T-helper 2 cell treated with Interferon-gamma antibody and Interleukin-4, amounts not matched to agents 100 ng/mL and 5 ng/mL, for 36 hours (primary cell): Measurements from ENCODE around the gene WNT16. TPM values are rescaled to one million over a fixed set of nuclear protein-coding genes. Genes with fewer than 3 reads are reported as not detected.
"Not testable (repeated sequence)": the region's sequence is repeated elsewhere in the genome, so short reads cannot be mapped to it uniquely, and the experiment has no call there.

Experiments
- intact Hi-C: fragments of 100-400 bp; cut with micrococcal nuclease; formaldehyde crosslinking; loops from one replicate; pipeline ENCODE4 v1.15.1; 2023
- total RNA-seq: library from RNA; stranded (reverse); gene quantifications from 2 replicates; pipeline ENCODE4 v1.2.3, GENCODE V29; 2022

The WNT16 gene, protein sequence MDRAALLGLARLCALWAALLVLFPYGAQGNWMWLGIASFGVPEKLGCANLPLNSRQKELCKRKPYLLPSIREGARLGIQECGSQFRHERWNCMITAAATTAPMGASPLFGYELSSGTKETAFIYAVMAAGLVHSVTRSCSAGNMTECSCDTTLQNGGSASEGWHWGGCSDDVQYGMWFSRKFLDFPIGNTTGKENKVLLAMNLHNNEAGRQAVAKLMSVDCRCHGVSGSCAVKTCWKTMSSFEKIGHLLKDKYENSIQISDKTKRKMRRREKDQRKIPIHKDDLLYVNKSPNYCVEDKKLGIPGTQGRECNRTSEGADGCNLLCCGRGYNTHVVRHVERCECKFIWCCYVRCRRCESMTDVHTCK
- total RNA-seq, result not detected in 2 replicates

DNA sequence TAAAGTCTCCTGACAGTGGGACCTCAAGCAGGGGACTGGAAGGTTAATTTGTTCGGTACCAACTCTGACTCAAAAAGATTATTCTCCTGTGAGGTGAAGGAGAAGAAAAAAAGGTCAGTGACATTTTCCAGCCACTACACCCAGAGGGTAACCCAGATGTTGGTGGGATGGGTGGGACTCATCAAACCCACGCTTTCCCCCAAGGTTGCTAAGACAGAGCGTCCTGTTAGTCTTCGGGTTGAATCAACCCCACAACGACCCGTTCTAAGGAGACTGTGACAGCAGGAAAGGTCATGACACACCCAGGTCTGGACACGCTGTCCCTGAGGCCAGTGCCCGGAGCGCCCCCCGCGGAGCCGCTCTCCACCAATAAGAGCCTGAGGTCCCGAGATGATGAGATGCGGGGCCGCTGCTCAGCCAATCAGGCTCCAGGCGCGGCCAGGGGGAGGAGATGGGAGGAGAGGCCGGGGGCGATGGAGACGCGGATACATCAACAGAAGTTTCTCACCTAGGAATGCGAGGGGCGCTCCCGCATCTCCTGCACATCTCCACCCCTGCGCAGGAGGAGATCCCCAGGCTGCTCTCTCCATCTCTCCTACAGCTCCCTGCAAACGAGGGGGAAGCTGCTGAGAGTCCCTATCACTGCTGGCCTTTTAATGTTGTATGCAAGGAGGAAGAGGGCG, at the start of gene WNT16:
WNT16 (plus strand) TSS at position 493 of the 683 bp plus-strand sequence. CDS start 293 bp downstream, outside the sequence.
- intact Hi-C loops, result loop anchor here (1.0 kb wide), 1 partner anchor 219 kb away; no protein-coding TSS in a partner anchor

DNA sequence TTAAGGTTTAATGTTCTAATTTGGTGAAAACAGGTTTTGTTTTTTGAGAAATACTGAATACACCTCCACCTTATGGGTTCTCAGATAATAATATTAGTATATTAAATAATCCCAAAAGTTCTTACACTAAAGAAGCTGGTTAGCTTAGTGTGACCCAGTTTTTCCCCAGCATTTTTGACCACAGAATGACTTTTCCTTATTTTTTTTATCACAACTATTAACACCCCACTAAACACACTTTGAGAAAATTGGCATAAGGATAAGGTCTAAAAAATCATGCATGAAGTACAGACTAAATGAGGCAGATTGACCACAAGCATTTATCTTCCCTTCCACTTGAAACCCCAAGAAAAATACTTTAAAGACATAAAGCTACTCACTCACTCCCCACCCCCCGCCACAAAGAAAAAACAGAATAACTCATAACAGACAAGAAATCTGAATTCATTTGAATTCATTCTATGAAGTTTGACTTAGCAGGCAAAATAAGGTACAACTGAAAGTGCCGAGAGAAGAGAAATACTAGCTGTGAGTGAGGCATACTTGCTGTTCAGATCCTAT, 49.7 kb upstream of the WNT16 start:
- intact Hi-C loops, result no loop called here

DNA sequence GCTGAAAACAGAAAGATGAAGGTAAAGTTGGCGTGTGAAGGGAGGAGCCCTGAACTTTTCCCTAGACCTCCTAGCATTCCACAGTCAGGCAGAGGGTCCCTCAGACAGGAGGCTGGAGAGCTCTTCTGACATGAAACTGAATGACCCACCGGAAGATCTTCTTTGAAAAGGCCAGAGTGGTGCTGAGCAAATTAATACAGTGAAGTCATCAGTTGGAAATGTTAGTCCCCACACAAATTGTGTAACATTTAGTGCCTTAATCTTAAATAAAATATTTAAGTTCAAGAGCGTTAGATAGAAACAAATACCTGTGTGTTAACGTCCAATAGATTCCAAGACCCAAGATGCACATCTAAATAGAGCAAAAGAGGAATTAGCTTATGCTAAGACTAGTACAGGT, 49.0 kb upstream of the WNT16 start:
- intact Hi-C loops, result no loop called here

DNA sequence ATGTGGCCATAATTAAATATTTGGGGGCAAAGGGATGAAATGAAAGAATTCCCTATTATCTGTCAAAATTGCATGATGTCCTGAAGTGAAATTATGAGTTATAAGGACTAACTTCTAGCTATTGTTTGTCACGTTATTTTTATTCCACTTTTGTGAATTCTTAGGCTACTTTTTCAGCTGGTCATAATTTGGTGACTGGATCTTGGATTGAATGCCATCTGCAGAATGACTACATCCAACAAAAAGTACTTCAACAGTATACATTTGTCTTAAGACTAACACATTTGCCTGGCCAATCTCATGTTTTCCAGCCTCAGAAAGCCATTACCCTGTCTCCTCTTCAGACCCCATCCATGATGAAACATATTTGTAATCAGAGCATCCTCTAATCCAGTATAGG, 48.1 kb upstream of the WNT16 start:
- intact Hi-C loops, result no loop called here

DNA sequence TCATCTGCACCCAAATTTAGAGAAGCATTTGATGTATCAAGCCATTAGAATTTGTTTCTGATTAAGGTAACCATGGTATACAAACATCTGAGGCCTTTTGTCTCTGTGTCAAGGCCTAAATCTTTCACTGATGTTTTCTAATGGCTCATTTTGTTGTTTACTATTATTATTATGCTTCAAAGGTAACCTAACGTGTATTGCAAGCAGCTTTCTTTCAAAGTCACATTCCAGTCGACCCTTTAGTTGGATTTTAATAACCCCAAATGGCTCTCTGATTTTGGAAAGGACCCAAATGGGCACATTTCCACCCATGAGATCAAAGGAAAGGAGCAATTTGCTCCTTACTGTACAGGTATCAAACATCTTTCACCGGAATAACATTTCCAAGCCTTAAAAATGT, 46.7 kb upstream of the WNT16 start:
- intact Hi-C loops, result no loop called here

DNA sequence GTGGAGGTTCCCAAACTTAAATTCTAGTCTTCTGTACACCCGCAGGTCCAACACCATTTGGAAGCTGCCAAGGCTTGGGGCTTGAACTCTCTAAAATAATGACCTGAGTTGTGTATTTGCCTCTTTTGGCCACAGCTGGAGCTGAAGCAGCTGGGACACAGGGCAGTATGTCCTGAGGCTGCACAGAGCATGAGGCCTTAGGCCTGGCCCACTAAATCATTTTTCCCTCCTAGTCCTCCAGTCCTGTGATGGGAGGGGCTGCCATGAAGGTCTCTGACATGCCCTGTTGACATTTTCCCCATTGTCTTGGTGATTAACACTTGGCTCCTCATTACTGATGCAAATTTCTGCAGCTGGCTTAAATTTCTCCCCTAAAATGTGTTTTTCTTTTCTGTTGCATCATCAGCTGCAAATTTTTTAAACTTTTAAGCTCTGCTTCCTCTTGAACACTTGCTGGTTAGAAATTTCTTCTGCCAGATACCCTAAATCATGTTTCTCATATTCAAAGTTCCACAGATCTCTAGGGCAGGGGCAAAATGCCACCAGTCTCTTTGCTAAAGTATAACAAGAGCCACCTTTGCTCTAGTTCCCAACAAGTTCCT, 43.6 kb upstream of the WNT16 start:
- intact Hi-C loops, result no loop called here

DNA sequence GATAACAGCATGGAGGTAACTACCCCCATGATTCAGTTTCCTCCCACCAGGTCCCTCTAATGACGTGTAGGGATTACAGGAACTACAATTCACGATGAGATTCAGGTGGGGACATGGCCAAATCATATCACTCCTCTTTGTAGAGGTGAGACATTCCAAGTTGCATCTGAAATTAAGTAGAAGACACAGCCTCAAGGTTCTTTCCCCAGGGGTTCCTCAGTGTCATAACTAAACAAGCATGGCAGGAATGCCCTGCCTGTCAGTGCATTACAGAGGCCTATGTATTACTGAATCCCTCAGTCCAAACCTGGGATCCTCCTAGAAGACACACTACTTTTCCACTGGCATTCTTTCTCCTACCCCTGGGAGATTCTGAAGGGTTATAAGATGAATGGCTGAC, 42.6 kb upstream of the WNT16 start:
- intact Hi-C loops, result no loop called here

DNA sequence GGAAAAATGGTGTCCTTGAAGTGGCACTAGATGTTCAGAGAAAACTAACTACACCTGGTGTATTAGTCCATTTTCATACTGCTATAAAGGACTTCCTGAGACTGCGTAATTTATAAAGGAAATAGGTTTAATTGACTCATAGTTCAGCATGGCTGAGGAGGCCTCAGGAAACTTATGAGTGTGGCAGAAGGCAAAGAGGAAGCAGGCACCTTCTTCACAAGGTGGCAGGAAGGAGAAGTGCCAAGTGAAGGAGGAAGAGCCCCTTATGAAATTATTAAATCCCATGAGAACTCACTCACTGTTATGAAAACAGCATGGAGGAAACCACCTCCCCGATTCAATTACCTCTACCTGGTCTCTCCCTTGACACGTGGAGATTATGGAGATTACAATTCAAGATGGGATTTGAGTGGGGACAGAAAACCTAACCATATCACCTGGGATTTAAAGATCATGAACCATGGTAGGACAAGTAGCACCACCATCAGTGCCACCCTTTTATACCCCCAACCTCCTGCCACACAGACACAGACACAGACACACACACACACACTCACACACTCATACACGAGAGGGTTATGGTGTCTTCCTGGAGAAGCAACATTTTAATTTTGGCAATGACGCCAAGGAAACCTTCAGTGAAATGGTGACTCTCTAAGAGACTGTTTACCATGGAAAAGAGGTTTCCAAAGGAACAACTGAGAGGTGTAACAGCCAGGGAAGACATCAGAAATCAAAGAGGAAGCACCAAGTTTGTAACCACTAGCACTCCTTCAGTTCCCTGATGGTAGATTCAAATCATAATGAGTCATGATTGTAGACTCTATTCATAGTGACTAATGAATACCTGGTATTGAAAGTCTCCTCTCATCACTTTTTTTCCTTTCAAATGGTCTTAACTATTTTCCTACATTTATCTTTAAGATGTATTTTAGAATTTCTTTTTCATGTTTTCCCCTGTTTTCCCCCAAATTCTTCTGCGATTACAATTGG, 41.8 kb upstream of the WNT16 start:
- intact Hi-C loops, result no loop called here

DNA sequence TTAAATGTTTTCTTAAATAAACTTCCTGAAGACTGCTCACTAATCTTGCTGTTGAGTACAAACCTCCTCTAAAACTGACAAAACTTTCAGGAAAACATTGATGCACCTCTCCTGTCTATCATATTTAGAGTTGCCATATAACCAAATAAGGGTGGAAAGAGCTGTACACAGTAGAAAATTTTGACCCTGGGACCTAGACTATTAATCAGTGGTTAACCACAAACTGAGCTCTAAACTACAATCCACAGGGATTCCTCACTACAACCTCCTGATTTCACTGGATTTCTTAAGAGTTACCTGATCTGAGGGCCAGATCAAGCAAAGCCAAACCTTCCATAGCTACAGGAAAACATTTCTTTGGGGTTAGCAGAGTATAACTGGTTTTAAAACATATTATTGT, 39.9 kb upstream of the WNT16 start:
- intact Hi-C loops, result no loop called here

DNA sequence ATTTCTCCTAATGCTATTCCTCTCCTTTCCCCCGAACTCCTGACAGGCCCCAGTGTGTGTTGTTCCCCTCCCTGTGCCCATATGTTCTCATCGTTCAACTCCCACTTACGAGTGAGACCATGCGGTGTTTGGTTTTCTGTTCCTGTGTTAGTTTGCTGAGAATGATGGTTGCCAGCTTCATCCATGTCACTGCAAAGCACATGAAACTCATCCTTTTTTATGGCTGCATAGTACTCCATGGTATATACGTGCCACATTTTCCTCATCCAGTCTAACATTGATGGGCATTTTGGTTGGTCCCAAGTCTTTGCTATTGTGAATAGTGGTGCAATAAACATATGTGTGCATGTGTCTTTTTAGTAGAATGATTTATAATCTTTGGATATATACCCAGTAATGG, 38.9 kb upstream of the WNT16 start:
- intact Hi-C loops, result not testable (repeated sequence)

DNA sequence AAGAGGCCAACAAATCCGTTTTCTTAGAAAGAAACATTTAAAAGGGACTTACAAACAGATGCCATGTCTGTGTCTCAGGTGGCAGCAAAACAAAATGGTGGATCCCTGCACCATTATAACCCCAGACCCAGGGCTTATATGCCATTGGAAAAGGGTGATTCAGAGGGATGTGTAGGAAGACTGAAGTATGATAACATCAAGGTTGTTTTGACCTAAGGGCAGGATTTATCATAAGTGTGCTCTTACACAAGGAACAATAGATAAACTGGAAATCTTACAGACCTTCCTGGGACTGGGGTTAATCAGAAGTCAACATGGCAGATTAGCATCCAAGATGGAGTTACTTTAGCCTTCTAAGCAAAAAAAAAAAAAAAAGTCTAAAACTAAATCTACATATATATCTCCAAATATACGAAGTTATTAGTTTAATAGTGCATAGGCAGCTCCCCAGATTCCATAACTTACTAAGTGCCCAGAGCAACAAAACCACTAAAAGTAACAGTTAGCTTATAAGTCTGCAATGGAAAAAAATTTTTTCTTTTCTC, 34.3 kb upstream of the WNT16 start:
- intact Hi-C loops, result no loop called here

DNA sequence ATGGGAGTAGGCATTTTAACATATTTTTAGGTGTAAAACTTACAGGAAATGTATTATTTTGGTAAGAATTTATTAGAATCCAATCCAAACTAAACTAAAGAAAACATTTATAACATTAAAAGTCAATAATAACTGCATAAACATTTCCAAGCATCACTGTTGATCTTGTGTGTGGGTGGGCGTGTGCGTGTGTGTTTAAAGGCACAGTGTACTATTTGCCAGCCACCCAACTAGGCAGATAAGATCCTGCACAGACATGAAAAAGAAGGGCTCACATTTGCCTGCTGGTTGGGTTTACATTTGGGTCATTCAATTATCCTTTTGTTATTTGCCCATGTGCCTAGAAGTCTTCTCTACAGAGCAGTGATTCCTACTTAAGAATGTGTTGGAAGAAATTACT, 31.0 kb upstream of the WNT16 start:
- intact Hi-C loops, result no loop called here

DNA sequence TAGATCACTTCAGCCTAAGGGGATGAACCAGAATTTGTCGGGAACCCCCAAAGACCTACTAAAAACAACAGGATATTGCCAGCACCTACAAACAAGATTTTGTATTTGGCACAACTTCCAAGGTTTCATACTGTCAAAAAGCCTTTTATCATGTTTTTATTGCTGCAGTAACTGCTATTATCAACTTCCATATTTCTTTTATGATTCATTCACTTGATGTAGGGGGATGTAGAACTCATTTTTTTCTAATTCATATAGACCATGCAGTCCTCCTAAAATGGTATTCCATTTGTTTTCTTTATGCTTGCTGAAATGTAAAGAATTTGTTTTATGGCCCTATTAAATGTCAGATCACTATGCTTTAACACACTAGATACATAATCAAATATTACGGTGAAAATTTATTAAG, 30.0 kb upstream of the WNT16 start:
- intact Hi-C loops, result no loop called here

DNA sequence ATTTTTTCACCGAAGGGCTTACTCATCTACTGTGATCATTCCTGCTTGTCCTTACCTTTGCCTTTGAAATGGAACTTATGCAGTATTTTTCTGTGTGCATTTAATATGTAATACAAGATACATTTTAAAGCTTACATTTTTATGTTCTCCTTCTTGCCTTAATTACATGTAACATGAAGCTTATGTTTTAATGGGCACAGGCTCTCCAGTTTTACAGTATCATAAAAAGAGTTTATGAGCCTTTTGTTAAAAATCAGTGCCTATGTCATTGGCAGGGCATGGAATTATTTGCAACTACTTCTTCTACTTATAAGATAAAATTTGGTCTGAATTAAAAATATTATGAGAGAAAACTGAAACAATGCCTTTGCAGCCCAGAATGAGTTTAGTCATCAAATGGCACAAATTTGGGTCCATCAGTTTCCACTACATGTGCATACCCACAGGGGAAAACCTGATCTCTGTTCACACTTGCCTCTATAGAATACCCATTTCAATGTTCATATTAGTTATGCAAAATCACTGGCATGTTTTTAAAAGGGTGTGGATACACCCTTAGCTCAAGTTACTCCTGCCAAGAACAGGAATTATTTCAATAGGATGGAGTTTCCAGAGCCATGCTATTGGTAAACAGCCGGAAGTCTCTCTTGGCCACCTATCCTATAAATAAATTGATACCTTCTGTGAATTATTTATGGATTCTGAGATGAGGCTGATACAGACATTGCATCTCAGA, 27.9 kb upstream of the WNT16 start:
- intact Hi-C loops, result no loop called here

DNA sequence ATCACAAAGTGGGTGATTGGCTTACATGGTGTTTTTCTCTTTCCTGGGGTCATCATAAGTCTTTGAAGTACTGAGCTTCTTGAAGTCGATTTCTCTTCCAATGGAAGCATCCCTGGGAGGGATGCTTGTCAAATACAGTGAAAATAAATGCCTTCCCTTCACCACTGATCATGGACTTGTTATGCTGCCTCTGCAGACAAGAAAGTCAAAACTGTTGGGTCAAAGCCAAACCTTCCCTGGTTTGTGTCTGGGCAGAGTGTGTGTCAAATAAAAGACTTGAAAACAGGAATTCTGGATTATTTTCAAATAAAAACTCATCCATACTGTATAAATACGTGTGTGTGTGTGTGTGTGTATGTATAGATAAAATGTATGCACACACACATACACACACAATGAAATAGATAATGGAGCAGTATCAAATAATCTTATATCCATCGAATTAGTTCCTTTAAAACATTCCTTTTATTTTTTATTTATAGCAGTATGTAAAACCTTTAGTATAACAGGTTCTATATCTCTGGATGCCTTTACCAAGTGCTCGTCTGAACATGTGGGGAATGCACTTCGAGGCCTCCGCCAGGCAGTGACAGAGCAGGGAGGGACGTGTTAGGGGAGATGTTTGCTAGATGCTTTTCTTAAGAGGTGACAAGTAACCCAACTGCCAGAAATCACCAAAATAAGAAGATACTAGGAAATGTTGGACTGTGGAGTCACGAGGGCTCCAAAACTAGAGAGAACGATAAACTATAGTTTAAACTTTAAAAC, 27.2 kb upstream of the WNT16 start:
- intact Hi-C loops, result no loop called here

DNA sequence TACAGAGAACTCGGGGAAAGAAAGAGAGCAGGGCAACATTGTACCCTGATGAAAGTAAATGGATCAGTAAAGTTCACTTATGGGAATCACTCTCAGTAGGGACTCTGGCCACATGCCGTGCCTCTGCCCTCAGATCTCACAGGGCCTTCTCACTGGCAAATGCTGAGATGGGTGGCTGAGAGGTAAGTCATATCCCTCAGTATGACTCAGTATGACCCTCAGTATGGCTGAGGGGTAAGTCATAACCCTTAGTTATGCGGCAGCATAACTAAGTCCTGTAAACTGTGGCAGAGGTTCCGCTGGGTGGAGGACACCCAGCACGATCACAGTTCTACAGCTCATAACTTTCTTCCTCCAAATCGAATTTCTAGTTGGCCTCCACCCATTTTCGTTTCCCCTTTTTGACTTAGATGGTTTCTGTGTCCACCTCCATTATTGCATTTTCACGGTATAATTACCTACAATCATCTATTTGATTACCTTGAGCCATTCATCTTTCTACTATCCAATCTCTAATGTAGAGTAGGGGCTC, 26.5 kb upstream of the WNT16 start:
- intact Hi-C loops, result no loop called here

DNA sequence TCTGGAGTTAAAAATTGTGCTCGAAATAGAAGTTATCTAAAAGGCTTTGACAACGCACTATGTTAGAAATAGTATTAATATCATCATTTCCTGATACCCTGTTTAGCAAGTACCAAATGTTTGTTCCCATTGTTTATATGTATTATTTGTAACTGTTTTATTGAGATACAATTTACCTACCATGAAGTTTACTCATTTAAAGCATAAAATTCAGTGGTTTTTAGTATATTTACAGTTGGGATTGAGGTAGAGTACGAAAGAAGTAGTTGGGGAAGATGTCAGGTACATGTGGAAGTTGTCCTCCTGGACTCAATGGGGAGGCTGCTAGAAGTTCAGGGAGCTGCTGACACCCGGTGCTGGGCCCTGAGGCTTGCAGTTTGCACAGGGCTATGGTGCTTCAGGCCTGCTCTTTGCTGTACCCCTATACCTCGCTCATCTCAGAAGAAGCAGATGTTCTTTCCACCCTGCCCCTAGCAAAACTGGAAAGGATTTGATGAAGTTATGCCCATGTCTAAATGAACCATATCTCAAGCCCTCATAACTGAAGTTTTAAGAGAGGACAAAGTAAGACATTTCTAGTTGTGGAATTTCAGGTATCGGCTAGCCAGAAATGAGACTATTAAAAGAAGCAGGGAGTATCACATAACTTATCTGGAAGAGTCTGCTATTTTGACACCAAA, 25.2 kb upstream of the WNT16 start:
- intact Hi-C loops, result no loop called here

DNA sequence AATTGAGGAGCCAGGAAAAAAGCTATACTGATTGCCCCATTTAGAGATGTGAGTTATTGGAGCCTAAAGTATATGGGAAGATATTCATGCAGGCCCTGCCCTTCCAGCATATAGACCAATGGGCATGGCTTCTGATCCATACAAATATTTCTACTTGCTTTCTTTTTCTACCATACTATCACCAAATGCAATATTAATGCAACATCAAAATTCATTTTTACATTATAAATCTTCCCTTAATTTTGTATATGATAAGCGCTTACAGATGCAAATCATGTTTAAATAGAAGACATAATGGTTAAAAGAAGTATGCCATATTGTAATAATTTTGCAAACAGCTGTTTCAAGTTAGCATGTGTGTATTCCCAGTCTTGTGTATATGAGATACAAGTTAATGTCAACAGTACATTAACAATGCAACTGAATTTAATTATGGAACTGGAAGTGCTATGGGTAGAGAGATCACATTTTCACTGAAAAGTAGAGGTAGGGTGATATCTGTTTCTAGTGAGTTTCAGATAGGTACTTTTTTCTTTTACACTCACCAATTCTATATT, 24.6 kb upstream of the WNT16 start:
- intact Hi-C loops, result no loop called here
